GM12878 (cell line): ENCODE results near the gene MROH7.

Experiments
- CTCF ChIP-seq, 3 experiments: IDR thresholded peaks in 2 of 3; conservative IDR thresholded peaks in 1 of 3; 2 replicates each; pipeline ENCODE4 v1.5.1; 2011; ENCODE audit warnings: low read depth in 3 of 3, low read length in 3 of 3, mild to moderate bottlenecking in 3 of 3, control low read depth in 2 of 3, moderate library complexity in 2 of 3, inconsistent platforms in 1 of 3, mixed read lengths in 1 of 3; ENCODE audit not compliant: control insufficient read depth in 2 of 3, insufficient read depth in 1 of 3; ENCODE audit errors: extremely low read depth in 1 of 3
- JUND ChIP-seq: IDR thresholded peaks from 2 replicates; pipeline ENCODE4 v1.6.1; 2012; ENCODE audit warnings: low read depth, mild to moderate bottlenecking, low read length, improper control_type of control experiment, moderate library complexity
- KDM1A ChIP-seq: fragments of 200-600 bp; sonication (generic); IDR thresholded peaks from 2 replicates; pipeline ENCODE4 v1.6.1; 2016; ENCODE audit warnings: borderline replicate concordance
- POLR2A ChIP-seq: IDR thresholded peaks from 2 replicates; pipeline ENCODE4 v1.6.1; 2011; ENCODE audit warnings: low read depth, mild to moderate bottlenecking, low read length
- ZNF622 ChIP-seq: fragments of 450-650 bp; IDR thresholded peaks from 2 replicates; pipeline ENCODE4 v1.6.1; 2017; ENCODE audit warnings: mild to moderate bottlenecking, inconsistent platforms

GRCh38 chr1:54610601-54611580 lies 30.7 kb upstream of the MROH7 start:
- TF ChIP-seq JUND (no peak), POLR2A (no peak), KDM1A (no peak), ZNF622 (no peak), CTCF (IDR thresholded peaks at IDR 0.05 in 2 of 3, conservative IDR thresholded peaks at IDR 0.05 in 1 of 3; ENCODE audit: control insufficient read depth in 2 of 3, extremely low read depth in 1 of 3, insufficient read depth in 1 of 3, low read depth in 3 of 3, low read length in 3 of 3) (no peak)
